Activated CD8-positive, alpha-beta memory T cell treated with anti-CD3 and anti-CD28 coated beads, Interleukin-2, amount 50 U/mL, for 48 hours (primary cell): ENCODE measurements around the gene CD3D.

Source experiments
- DNase-seq: peaks from one replicate; pipeline ENCODE4 v3.0.0-alpha.2; 2020

Gene CD3D

DNA sequence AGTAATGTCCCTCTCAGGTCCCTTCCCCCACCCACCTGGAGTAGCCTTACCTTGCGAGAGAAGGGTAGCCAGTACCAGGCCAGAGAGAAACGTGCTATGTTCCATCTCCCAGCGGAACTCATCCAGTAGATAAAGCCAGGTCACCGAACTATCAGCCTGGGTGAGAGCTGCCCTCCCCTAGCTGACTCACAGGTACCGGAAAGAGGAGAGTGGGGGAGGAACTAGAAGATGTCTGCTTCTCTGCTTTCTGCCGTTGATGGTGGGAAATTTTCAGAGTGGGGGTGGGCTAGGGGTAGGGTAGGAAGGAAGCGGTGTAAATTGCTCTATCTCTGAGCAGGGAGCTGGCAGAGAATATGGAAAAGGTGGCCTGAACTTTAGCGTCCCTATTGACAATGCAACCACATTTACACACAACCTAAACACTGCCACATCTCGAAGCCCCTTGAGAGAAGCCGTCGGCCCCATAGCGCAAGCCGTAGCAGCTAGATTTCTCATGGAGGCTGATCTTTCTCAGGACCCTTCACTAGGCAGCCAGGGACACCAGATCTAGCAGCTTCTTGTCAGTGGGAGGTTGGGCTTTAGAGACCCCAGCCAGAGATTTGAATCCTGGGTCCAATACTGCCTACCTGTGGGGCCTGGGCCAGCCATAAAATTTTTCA is at the start of gene CD3D:
TSS of gene CD3D (minus strand) at position 203 of the 659 bp plus-strand sequence. CDS start at position 105, 98 bp downstream.
- DNase-seq = peak; percentile 78

DNA sequence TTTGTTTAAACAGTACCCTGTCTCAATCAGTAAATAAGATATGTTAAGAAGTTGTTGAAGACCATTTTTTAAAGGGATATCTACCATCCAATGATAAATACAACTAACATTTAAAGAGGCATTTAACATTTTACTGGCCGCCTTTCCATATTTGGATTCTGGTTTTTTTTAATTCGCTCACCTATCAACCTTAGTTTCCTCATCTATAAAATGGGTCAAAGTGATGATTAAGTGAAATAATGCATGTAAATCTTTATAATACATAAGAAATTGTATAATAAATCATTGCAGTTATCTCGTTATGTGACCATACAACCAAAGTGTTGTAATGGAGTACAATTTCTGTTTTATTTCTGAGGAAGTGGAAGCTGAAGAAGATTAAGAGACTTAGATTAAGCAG is 41.2 kb upstream of the CD3D start:
- no peak for DNase-seq

DNA sequence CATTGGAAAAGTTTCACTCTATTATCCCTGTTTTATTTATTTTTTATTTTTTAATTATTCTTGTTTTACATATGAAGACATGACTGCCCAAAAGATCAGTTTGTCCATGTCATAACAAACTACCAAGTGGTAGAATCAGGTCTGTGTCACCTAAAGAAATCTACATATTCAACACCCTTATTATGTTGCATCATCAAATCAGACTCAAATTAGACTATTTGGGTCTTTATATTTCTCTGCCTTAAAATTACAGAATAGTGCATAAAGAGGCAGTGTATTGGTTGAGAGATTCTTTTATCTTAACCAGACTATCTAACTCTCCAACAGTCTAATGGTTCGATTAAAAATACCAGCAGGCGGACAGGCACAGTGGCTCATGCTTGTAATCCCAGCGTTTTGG is 40.4 kb upstream of the CD3D start:
- DNase-seq = no peak

DNA sequence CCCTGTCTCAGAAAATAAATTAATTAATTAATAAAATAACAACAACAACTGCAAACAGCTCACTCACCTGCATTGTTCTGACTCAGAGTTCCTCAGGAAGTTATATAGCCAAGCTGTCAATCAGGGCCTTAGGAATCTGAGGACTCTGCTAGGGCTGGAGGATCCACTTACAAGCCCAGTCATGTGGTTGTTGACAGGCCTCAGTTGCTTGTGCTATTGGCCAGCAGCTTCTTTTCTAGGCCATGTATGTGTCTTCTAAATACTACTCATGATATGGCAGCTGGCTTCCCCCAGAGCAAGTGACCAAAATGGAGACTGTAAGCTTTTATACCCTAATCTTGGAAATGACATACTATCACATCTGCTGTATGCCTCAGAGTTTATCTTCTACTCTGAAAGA is 38.1 kb upstream of the CD3D start:
- DNase-seq = no peak

DNA sequence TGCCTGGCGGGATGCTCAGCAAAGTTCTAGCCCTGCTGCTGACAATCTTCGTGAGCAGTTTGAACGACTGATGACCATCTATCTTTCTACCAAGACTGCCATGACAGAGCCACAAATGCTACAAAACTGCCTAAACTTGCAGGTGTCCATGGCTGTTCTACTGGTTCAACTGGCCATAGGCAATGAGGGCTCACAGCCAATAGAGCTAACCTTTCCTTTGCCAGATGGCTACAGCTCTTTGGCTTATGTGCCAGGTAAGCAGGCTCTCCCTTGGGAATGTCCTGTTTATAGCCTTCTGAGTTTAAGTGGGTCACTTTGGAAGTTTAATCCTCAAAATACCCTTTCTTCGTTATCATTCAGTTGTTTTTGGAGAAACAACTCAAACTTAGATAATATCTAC is 37.0 kb upstream of the CD3D start:
- no peak for DNase-seq

DNA sequence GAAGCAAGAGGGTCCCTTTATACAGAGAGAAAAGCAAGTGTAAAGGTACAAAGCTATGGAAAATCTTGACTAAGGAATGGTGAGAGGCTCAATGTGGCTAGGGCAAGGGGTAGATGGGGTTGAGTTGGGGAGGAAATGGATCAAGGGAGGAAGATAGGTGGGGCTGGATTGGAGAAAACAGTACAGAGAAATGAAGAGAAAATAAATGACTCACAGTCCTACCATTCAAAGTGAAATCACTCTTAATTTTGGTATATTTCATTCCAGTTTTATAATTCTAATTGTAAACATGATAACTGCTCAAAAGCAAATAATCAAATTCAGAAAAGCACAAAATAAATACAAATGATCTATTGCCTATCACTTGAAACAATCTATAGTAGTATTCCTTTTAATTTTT is 33.5 kb upstream of the CD3D start:
- no peak for DNase-seq

DNA sequence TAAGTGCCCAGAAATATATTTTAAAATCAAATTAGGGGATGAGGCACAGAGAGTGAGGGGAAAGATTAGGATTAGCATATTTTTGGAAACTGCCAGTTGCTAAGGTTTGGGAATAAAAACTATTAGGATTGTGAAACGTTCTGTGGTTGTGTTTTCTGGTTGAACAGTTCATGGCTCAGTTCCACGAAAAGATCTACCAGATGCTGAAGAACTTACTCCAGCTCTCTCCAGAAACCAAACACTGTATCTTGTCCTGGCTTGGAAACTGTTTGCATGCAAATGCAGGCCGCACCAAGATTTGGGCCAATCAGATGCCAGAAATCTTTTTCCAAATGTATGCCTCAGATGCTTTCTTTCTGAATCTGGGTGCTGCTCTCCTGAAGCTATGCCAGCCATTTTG is 32.2 kb upstream of the CD3D start:
- DNase-seq = no peak

DNA sequence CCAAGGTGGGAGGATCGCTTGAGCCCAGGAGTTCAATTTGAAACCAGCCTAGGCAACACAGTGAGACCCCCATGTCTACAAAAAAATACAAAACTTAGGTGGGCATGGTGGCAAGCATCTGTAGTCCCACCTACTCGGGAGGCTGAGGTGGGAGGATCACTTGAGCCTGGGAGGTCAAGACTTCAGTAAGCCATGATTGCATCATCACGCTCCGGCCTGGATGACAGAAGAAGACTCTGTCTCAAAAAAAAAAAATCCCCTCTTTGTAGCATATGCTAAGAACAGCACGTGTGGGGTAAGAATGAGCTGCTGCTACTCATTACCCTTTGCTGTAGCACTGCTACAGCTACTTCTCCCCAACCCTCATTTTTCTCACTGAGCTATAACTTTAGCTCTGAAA is 31.4 kb upstream of the CD3D start:
- DNase-seq = no peak

DNA sequence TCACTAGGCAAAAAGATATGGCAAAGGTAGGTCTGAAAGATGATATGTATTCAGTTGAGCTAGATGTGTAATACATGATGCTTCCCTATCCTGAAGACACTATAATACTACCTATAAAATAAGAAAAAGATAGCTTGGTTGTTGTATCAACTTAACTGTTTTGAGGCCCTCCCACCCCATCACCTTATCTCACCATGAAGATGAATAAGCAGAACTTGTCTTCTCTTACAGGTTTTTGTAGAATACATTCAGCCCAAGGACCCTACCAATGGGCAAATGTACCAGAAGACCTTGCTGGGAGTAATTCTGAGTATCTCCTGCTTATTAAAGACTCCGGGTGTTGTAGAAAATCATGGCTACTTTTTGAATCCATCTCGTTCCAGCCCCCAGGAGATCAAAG is 30.8 kb upstream of the CD3D start:
- DNase-seq = no peak

DNA sequence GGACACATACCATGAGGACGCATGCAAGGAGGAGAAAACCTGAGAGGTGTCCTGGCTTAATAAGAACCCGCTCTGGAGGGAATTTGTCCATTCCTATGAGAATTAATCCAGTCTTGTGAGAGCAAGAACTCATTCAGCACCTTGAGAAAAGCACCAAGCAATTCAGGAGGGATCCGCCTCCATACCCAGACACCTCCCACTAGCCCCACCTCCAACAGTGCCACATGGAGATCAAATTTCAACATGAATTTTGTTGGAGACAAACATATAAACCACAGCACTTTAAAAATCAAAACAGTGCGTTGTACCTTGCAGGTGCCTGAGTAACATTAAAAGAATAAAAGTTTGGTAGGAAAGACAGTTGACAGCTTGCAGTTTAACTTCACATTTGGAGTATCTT is 28.3 kb upstream of the CD3D start:
- no peak for DNase-seq

DNA sequence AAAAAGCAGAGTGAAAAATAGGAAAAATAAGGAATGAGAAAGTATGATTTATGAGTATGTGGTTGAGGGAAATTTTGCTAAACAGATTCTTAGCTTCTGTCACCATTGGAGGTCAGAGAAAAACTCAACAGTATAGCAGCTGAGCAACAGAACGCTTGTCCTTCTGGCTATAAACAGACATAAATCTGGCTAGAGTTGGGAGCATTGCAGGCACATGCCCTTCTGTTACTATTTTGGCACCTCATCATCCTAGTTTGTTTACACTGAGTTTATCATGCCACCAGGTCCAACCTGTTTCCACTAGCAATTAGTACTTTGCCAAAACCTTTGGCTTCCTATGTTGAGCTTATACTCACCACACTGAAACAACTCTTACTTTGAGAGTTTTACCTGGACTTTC is 23.8 kb upstream of the CD3D start:
- no peak for DNase-seq

DNA sequence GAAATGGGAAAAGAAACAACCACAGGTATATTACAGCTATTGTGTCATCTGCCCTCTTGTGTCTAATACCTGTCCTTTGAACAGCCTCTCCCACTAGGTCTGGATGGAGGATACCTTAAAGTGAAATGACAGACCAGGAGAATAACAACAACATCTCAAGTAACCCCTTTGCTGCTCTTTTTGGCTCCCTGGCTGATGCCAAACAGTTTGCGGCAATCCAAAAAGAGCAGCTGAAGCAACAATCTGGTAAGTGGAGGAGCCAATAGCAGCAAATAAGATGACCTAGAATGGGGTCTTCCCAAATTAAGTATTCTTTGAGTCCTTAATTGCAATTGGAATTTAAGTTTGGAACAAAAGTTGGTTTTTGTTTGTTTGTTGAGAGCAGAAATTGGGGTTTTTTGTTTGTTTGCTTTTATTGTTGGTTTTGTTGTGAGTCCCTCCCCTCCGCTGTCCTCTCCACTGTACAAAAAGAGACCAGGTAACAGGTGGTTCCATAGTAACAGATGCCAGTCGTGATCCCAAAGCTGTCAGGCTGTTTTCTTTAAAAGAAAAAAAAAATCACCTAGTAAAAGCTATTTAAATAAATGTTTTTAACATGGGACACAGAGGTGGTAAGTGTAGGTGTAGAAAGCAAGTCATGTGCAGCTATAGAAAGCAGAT is 22.6 kb upstream of the CD3D start:
- no peak for DNase-seq

DNA sequence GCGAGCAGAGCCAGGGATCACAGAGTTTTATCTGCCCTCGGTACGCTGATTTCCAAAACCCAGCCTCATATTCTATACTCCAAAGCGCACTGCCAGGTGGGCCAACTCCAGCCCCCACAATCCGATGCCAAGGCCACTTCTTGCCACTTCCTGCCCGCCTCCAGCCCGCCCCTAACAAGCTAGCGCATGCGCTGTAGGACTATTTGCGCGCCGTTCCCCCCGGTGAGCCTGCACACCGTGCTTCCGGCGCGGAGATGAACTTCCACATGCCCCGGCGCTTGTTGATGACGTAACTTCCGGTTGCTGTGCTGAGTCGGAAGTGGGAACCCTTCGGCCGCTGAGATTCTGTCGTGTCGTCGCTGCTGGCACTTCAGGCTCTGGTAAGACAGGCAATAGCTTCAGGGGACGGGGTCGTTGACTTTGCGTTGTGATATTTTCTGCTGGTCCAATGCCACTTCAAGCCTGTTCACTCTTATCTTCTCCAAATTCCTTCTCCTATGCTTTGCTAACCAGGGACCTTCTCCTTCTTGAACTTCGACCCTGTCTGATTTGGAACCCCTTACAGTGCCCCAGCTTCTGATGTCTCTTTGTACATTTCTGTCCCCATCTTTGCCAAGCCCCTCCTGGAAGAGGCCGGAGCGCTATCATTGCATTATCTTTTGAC is 16.9 kb upstream of the CD3D start, which contains the start of gene UBE4A:
TSS of gene UBE4A (plus strand) at position 306 of the 664 bp plus-strand sequence. CDS start 5,481 bp downstream, outside the sequence.
- DNase-seq = peak; percentile 99

DNA sequence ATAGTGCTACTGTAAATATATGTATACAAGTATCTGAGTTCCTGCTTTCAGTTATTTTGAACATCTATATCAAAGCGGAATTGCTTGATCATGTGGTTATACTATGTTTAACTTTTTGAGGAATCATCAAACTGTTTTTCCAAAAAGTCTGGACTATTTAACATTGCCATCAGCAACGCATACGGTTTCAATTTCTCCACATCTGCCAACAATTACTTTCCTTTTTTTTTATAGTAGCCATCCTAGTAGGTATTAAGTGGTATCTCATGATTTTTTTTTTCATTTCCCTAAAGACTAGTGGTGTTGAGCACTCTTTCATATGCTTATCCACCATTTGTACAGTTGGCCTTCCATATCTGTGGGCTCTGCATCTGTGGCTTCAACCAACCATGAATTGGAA is 15.6 kb upstream of the CD3D start:
- no peak for DNase-seq

DNA sequence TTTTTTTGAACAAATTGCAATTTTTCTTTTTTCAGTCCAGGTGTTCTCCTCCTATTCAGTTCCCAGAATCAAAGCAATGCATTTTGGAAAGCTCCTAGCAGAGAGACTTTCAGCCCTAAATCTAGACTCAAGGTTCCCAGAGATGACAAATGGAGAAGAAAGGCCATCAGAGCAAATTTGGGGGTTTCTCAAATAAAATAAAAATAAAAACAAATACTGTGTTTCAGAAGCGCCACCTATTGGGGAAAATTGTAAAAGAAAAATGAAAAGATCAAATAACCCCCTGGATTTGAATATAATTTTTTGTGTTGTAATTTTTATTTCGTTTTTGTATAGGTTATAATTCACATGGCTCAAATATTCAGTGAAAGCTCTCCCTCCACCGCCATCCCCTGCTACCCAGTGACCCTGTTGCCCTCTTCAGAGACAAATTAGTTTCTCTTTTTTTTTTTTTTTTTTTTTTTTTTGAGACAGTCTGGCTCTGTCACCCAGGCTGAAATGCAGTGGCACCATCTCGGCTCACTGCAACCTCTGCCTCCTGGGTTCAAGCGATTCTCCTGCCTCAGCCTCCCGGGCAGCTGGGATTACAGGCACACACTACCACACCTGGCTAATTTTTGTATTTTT is 10.7 kb upstream of the CD3D start:
- DNase-seq = no peak

DNA sequence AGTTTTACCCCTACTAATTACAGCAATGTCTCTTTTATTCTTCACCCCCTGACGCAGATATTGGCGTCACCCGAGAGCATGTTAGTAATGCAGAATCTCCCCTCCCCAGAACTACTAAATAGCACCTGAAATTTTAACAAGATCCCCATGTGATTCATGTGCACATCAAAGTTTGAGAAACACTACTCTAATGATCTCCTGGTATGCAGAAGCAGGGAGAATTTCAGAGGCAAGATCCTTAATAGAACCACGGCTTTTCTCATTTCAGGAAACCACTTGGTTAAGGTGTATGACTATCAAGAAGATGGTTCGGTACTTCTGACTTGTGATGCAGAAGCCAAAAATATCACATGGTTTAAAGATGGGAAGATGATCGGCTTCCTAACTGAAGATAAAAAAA is 7.0 kb upstream of the CD3D start:
- no peak for DNase-seq

DNA sequence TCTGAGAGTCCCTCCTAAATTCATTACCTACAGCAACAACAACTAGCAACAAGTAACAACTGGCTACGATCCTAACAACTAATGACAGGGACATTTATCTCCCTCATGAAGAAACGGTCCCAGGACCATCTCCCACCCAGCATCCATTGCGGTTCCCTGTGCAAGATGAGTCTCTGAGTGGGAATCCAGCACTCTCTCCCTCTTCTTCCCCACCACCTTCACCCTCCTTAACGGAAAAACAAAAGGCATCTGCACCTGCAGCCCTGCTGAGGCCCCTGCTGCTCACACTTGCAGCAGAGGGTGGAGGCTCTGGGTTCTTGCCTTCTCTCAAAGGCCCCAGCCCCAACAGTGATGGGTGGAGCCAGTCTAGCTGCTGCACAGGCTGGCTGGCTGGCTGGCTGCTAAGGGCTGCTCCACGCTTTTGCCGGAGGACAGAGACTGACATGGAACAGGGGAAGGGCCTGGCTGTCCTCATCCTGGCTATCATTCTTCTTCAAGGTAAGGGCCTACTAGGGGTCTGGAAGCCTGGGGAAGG is 1.5 kb upstream of the CD3D start, which contains the start of gene CD3G:
TSS of gene CD3G (plus strand) at position 364 of the 535 bp plus-strand sequence. CDS start at position 444, 80 bp downstream.
- DNase-seq = peak; percentile 82

DNA sequence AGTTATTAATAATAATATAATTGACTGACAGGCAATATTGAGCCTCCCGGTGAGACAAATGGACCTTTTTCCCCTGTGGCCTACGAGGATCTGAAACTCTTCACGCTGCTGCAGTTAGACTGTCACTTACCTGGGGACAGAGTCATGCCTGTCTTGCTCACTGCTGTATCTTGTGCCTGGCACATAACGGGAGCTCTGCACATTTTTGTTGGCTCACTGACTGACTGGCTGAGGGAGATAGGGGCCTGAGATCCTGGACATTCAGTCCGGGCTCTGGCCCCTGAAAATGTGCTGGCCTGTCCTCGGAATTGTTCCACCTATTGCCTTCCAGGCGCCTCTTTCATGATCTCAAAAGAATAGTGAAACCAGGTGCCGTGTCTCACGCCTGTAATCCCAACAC is 743 bp upstream of the CD3D start:
- no peak for DNase-seq

DNA sequence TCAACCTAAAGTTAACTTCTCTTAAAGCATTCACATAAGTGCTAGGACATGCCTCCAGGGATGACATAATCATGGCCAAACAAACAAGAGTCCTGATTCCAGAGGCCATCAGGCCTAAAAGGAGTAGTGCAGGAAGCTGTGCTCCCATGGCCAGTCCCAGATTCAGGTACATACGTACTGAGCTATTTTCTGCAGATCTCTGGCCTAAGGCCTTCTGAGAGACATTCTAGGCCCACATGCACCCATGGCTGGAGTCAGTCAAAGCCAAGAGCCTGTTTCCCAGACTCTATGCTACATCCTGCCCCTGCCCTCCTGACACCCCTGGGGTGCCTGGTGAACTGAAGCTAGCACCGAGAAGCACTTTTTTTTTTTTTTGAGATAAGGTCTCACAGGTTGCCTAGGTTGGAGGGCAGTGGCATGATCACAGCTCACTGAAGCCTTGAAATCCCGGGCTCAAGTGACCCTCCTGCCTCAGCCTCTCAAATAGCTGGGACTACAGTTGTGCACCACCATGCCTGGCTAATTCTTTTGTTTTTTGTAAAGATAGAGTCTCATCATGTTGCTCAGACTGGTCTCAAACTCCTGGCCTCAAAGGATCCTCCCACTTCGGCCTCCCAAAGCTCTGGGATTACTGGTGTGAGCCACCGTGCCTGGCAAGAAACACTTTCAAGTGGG is 553 bp downstream of the CD3D start:
- no peak for DNase-seq

DNA sequence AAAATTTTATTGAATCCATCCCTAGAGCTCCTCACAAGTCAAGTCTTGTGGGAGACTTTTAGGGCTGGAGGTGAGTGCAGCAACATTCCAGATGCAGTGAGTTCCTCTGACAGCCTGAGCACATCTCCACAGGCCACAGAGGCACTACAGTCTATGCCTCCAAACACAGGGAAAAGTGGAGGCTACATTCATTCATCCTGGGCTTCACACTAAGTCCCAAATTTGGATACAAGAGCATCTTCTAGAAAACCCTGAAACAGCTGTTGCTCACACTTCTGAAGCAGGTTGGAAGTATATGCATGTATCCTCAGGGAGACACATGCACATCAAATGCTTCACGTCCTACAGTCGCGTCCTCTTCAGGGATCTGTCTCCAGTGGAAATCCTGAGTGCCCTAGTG is 1.2 kb downstream of the CD3D start:
- DNase-seq = no peak

DNA sequence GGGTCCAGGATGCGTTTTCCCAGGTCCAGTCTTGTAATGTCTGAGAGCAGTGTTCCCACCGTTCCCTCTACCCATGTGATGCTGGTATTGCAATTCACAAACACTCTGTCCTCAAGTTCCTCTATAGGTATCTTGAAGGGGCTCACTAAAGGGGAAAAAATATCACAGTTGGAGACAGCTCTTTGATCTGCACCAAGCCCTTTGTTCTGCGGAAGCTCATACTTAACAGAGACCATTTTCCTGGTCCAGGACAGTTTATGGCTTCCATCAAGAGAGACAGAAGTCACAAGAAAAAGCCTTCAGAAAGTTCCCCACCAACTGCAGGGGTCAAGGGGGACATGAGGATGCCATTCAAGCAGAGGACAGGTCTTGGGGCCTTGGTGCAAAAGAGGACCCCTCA is 2.1 kb downstream of the CD3D start:
- no peak for DNase-seq

DNA sequence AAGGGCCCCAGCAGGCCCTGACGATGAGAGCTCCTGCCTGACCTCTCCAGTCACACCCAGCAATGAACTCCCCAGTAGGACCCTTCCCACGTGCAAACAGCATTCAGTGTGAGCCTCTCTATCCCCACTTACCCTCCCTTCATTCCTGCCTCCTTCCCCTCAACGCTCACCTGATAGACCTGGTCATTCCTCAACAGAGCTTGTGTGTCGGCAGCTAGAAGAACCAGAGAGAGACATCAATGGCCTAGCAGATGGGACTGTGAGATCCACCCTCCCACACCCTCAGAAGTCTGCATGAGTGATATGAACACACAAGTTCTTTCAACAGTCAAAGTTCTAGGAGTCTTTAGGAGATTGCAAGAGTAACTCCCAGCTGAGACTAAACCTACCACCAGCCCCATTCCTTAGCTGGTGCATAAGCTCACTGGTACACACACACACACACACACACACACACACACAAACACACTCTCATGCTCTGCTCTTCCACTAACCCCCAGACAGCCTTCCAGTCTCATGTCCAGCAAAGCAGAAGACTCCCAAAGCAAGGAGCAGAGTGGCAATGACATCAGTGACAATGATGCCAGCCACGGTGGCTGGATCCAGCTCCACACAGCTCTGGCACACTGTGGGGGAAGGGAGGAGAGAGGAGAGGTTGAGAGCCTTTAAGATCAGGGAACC is 3.1 kb downstream of the CD3D start:
- no peak for DNase-seq
